H9 (cell line): ENCODE data around the gene TFDP3. TPM values are rescaled to one million over a fixed set of nuclear protein-coding genes. Genes with fewer than 3 reads are reported as not detected.

Experiments
- DNase-seq: peaks from one replicate; pipeline ENCODE4 v3.0.0-alpha.2; 2017
- H2AFZ ChIP-seq: one replicate; pipeline ENCODE4 v1.6.1; 2013; ENCODE audit warnings: mild to moderate bottlenecking, low read length, control low read depth, moderate library complexity
- H2AK5ac ChIP-seq: 2 replicates; pipeline ENCODE4 v1.6.1; 2013; ENCODE audit warnings: low read length, control low read depth, mixed read lengths; ENCODE audit not compliant: insufficient read length
- H2BK120ac ChIP-seq: one replicate; pipeline ENCODE4 v1.6.1; 2013; ENCODE audit warnings: low read depth, mild to moderate bottlenecking, low read length, control low read depth, inconsistent platforms; ENCODE audit not compliant: poor library complexity, severe bottlenecking
- H2BK12ac ChIP-seq: 2 replicates; pipeline ENCODE4 v1.6.1; 2013; ENCODE audit warnings: low read length, control low read depth, mixed read lengths, low read depth; ENCODE audit not compliant: insufficient read length
- H2BK15ac ChIP-seq: 2 replicates; pipeline ENCODE4 v1.6.1; 2013; ENCODE audit warnings: low read depth, low read length, control low read depth
- H2BK20ac ChIP-seq: one replicate; pipeline ENCODE4 v1.6.1; 2013; ENCODE audit warnings: low read depth, mild to moderate bottlenecking, low read length, control low read depth, inconsistent platforms; ENCODE audit not compliant: poor library complexity, severe bottlenecking
- H2BK5ac ChIP-seq: 2 replicates; pipeline ENCODE4 v1.6.1; 2013; ENCODE audit warnings: low read length, control low read depth, mixed read lengths; ENCODE audit not compliant: insufficient read length
- H3K14ac ChIP-seq: 2 replicates; pipeline ENCODE4 v1.6.1; 2013; ENCODE audit warnings: low read length, control low read depth; ENCODE audit not compliant: insufficient read depth
- H3K18ac ChIP-seq: 2 replicates; pipeline ENCODE4 v1.6.1; 2013; ENCODE audit warnings: low read depth, mild to moderate bottlenecking, mixed read lengths, low read length, control low read depth; ENCODE audit not compliant: insufficient read length
- H3K23ac ChIP-seq: 2 replicates; pipeline ENCODE4 v1.6.1; 2013; ENCODE audit warnings: low read length, control low read depth, mixed read lengths, low read depth; ENCODE audit not compliant: insufficient read length
- H3K23me2 ChIP-seq: 2 replicates; pipeline ENCODE4 v1.6.1; 2013; ENCODE audit warnings: low read depth, mild to moderate bottlenecking, mixed read lengths, low read length, control low read depth; ENCODE audit not compliant: insufficient read length, poor library complexity, severe bottlenecking
- H3K27ac ChIP-seq: 2 replicates; pipeline ENCODE4 v1.5.1; 2013; ENCODE audit warnings: low read length, control low read depth, mixed read lengths, low read depth; ENCODE audit not compliant: insufficient read length
- H3K27me3 ChIP-seq: 2 replicates; pipeline ENCODE4 v1.6.1; 2013; ENCODE audit warnings: low read length, control low read depth, inconsistent platforms; ENCODE audit not compliant: insufficient read depth
- H3K4ac ChIP-seq: 2 replicates; pipeline ENCODE4 v1.6.1; 2013; ENCODE audit warnings: low read depth, mild to moderate bottlenecking, control low read depth, inconsistent platforms, low read length, moderate library complexity
- H3K4me1 ChIP-seq: 2 replicates; pipeline ENCODE4 v1.6.1; 2013; ENCODE audit warnings: low read length, control low read depth, inconsistent platforms; ENCODE audit not compliant: insufficient read depth
- H3K4me2 ChIP-seq: 2 replicates; pipeline ENCODE4 v1.6.1; 2013; ENCODE audit warnings: low read length, control low read depth, mixed read lengths; ENCODE audit not compliant: insufficient read length, insufficient read depth
- H3K56ac ChIP-seq: 2 replicates; pipeline ENCODE4 v1.6.1; 2013; ENCODE audit warnings: low read depth, mild to moderate bottlenecking, mixed read lengths, low read length, control low read depth; ENCODE audit not compliant: insufficient read length
- H3K79me1 ChIP-seq: 2 replicates; pipeline ENCODE4 v1.6.1; 2013; ENCODE audit warnings: low read depth, mild to moderate bottlenecking, moderate library complexity, low read length, control low read depth, inconsistent platforms; ENCODE audit not compliant: insufficient read depth, poor library complexity, severe bottlenecking
- H3K79me2 ChIP-seq: 2 replicates; pipeline ENCODE4 v1.6.1; 2013; ENCODE audit warnings: low read length, control low read depth, inconsistent platforms; ENCODE audit not compliant: insufficient read depth
- H3K9ac ChIP-seq: 2 replicates; pipeline ENCODE4 v1.6.1; 2013; ENCODE audit warnings: low read length, control low read depth, mixed read lengths; ENCODE audit not compliant: insufficient read length; ENCODE audit errors: extremely low read depth
- H3K9me3 ChIP-seq: one replicate; pipeline ENCODE4 v1.6.1; 2013; ENCODE audit warnings: low read depth, low read length, inconsistent platforms; ENCODE audit not compliant: control insufficient read depth
- H3T11ph ChIP-seq: one replicate; pipeline ENCODE4 v1.6.1; 2013; ENCODE audit warnings: mild to moderate bottlenecking, low read length, control low read depth, inconsistent platforms
- H4K20me1 ChIP-seq: one replicate; pipeline ENCODE4 v1.6.1; 2013; ENCODE audit not compliant: control insufficient read depth, insufficient read length, insufficient read depth
- H4K5ac ChIP-seq: 2 replicates; pipeline ENCODE4 v1.6.1; 2013; ENCODE audit warnings: low read depth, mild to moderate bottlenecking, mixed read lengths, low read length, control low read depth; ENCODE audit not compliant: insufficient read length
- H4K8ac ChIP-seq: replicated peaks from 2 replicates; pipeline ENCODE4 v1.6.1; 2013; ENCODE audit warnings: low read length, control low read depth, mixed read lengths, low read depth; ENCODE audit not compliant: insufficient read length
- H4K91ac ChIP-seq: 2 replicates; pipeline ENCODE4 v1.6.1; 2013; ENCODE audit warnings: low read depth, mild to moderate bottlenecking, moderate library complexity, mixed read lengths, low read length, control low read depth; ENCODE audit not compliant: insufficient read length
- H3K27ac Mint-ChIP-seq, 3 experiments: 2 replicates in 2 of 3; 3 replicates in 1 of 3; pipeline ENCODE4 v1.8.0; 2020 to 2021; ENCODE audit warnings: mixed read lengths in 3 of 3, mild to moderate bottlenecking in 1 of 3, moderate library complexity in 1 of 3
- H3K27me3 Mint-ChIP-seq: 2 replicates; pipeline ENCODE4 v1.8.0; 2021; ENCODE audit warnings: low read depth, mild to moderate bottlenecking, moderate library complexity, mixed read lengths
- H3K36me3 Mint-ChIP-seq, 3 experiments: 2 replicates in 2 of 3; 3 replicates in 1 of 3; pipeline ENCODE4 v1.8.0; 2020 to 2021; ENCODE audit warnings: low read depth in 3 of 3, mixed read lengths in 3 of 3; ENCODE audit not compliant: insufficient read depth in 1 of 3
- H3K4me1 Mint-ChIP-seq, 2 experiments: 2 replicates each; pipeline ENCODE4 v1.8.0; 2020; ENCODE audit warnings: mixed read lengths in 2 of 2
- H3K4me3 Mint-ChIP-seq, 2 experiments: 2 replicates in 1 of 2; 3 replicates in 1 of 2; pipeline ENCODE4 v1.8.0; 2020 to 2021; ENCODE audit warnings: mild to moderate bottlenecking in 2 of 2, mixed read lengths in 2 of 2, moderate library complexity in 1 of 2
- H3K9me3 Mint-ChIP-seq, 2 experiments: 2 replicates in 1 of 2; 3 replicates in 1 of 2; pipeline ENCODE4 v1.8.0; 2020; ENCODE audit warnings: mild to moderate bottlenecking in 2 of 2, mixed read lengths in 2 of 2, moderate library complexity in 1 of 2
- WGBS: extraction: QIAGEN DNeasy Blood & Tissue Kit; methylation state at CpG from one replicate; pipeline ENCODE4 v1.1.7; 2013; ENCODE audit warnings: missing lambda C conversion rate, low lambda C conversion rate, mixed read lengths; ENCODE audit not compliant: insufficient read length; ENCODE audit errors: extremely low coverage; 5-methylcytosine and 5-hydroxymethylcytosine counted together
- total RNA-seq: library from RNA; stranded (reverse); gene quantifications from 2 replicates; pipeline ENCODE4 v1.2.1, GENCODE V29; 2021
- TF ChIP-seq, protein P1 (sequence below): fragments of 200-600 bp; sonication (generic); conservative IDR thresholded peaks from 3 replicates; pipeline ENCODE4 v1.8.0; 2021; ENCODE audit warnings: antibody characterized with exemption, mild to moderate bottlenecking

Gene TFDP3
- total RNA-seq, 1 experiment from 2014 or later = not detected

GRCh38 chrX:133235830-133236229 is 17.7 kb upstream of the TFDP3 start:
- Mint-ChIP-seq H3K4me1 (peaks cover 4% of the 10 kb centered on the region in 2 experiments), H3K9me3 (peaks cover 4 to 6% of the 10 kb centered on the region in 2 experiments; a peak in 4 of 5 replicates), H3K36me3 (no peaks in the 10 kb centered on the region), H3K27me3 (peaks cover 82% of the 10 kb centered on the region), H3K27ac (peak overlapping the region in 1 of 3 experiments; percentile 19; a peak in 1 of 7 replicates), H3K4me3 (no peak overlapping the region)
- no peak overlapping the region for H3K56ac ChIP-seq
- H3K4me1 ChIP-seq = no peaks in the 10 kb centered on the region
- H3K9ac ChIP-seq = no peak overlapping the region
- H2BK15ac ChIP-seq = no peak overlapping the region
- H3K14ac ChIP-seq = no peak overlapping the region
- no peaks in the 10 kb centered on the region for H3K23me2 ChIP-seq
- H3K79me2 ChIP-seq = no peaks in the 10 kb centered on the region
- no peak overlapping the region for H4K8ac ChIP-seq
- H2BK120ac ChIP-seq = no peak overlapping the region
- no peak overlapping the region for H2AFZ ChIP-seq
- H3K27me3 ChIP-seq = peaks cover 30% of the 10 kb centered on the region; the same call in 1 of the 2 replicates
- no peak overlapping the region for H2BK5ac ChIP-seq
- no peak overlapping the region for H3K18ac ChIP-seq
- H4K20me1 ChIP-seq = no peaks in the 10 kb centered on the region
- no peak overlapping the region for H4K5ac ChIP-seq
- no peak overlapping the region for H3K23ac ChIP-seq
- no CpG with 5 or more reads among the region's 3 CpGs for WGBS
- no peak for DNase-seq
- H2BK12ac ChIP-seq = no peak overlapping the region
- no peak overlapping the region for H4K91ac ChIP-seq
- no peak overlapping the region for H2BK20ac ChIP-seq
- H3K27ac ChIP-seq = no peak overlapping the region
- H3K79me1 ChIP-seq = no peaks in the 10 kb centered on the region
- TF ChIP-seq, protein P1, sequence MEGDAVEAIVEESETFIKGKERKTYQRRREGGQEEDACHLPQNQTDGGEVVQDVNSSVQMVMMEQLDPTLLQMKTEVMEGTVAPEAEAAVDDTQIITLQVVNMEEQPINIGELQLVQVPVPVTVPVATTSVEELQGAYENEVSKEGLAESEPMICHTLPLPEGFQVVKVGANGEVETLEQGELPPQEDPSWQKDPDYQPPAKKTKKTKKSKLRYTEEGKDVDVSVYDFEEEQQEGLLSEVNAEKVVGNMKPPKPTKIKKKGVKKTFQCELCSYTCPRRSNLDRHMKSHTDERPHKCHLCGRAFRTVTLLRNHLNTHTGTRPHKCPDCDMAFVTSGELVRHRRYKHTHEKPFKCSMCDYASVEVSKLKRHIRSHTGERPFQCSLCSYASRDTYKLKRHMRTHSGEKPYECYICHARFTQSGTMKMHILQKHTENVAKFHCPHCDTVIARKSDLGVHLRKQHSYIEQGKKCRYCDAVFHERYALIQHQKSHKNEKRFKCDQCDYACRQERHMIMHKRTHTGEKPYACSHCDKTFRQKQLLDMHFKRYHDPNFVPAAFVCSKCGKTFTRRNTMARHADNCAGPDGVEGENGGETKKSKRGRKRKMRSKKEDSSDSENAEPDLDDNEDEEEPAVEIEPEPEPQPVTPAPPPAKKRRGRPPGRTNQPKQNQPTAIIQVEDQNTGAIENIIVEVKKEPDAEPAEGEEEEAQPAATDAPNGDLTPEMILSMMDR = no peak
- no peak overlapping the region for H2AK5ac ChIP-seq
- H3K9me3 ChIP-seq = no peaks in the 10 kb centered on the region
- H3K4ac ChIP-seq = no peak overlapping the region
- H3K4me2 ChIP-seq = no peak overlapping the region
- no peak overlapping the region for H3T11ph ChIP-seq
